Stimulated activated memory B cell treated with anti-CD40 and anti-IgM and Interleukin-4, amounts not matched to agents 10 μg/mL and 1 μg/mL and 100 μg/mL, for 72 hours (primary cell): Measurements from ENCODE around the gene OTOR.

Experiments
- ATAC-seq: fragments of 150-1000 bp; cut with Tn5 transposase; 2 replicates; pipeline ENCODE4 v1.10.0; 2021
- H3K27ac Mint-ChIP-seq: one replicate; pipeline ENCODE4 v1.8.0; 2022; ENCODE audit warnings: mild to moderate bottlenecking, mixed read lengths
- H3K27me3 Mint-ChIP-seq: one replicate; pipeline ENCODE4 v1.8.0; 2022; ENCODE audit warnings: mixed read lengths
- H3K36me3 Mint-ChIP-seq: one replicate; pipeline ENCODE4 v1.8.0; 2022; ENCODE audit warnings: mixed read lengths
- H3K4me1 Mint-ChIP-seq: one replicate; pipeline ENCODE4 v1.8.0; 2022; ENCODE audit warnings: mixed read lengths
- H3K4me3 Mint-ChIP-seq: one replicate; pipeline ENCODE4 v1.8.0; 2022; ENCODE audit warnings: mild to moderate bottlenecking, moderate library complexity, mixed read lengths
- H3K9me3 Mint-ChIP-seq: one replicate; pipeline ENCODE4 v1.8.0; 2022; ENCODE audit warnings: mixed read lengths

The OTOR gene

GRCh38 chr20:16764560-16764959 is 16.4 kb downstream of the OTOR start:
- Mint-ChIP-seq H3K27ac (no peak overlapping the region), H3K4me1 (no peaks in the 10 kb centered on the region), H3K27me3 (peaks cover 41% of the 10 kb centered on the region), H3K9me3 (no peaks in the 10 kb centered on the region), H3K36me3 (no peaks in the 10 kb centered on the region), H3K4me3 (no peak overlapping the region)
- ATAC-seq = no peak

GRCh38 chr20:16771213-16771612 is 23.1 kb downstream of the OTOR start:
- Mint-ChIP-seq H3K36me3 (no peaks in the 10 kb centered on the region), H3K4me1 (no peaks in the 10 kb centered on the region), H3K4me3 (no peak overlapping the region), H3K27ac (no peak overlapping the region), H3K27me3 (peaks cover 21% of the 10 kb centered on the region), H3K9me3 (peaks cover 7% of the 10 kb centered on the region)
- no peak for ATAC-seq

DNA sequence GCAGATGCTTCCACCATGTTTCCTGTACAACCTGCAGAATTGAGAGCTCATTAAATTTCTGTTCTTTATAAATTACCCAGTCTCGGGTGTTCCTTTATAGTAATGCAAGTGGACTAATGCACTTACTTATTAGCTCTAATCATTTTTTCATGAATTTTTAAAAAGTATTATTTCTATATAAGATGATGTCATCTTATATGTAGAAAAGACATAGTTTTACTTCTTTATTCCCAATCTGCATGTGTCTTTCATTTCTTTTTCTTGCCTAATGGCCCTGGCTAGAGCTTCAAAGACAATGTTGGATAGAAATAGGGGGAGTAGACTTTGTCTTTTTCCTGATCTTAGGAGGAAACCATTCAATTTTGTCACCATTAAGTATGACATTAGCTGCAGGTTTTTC is 27.8 kb downstream of the OTOR start:
- no peak overlapping the region for H3K4me3 Mint-ChIP-seq
- no peaks in the 10 kb centered on the region for H3K4me1 Mint-ChIP-seq
- H3K36me3 Mint-ChIP-seq = no peaks in the 10 kb centered on the region
- ATAC-seq = no peak
- peaks cover 20% of the 10 kb centered on the region for H3K27me3 Mint-ChIP-seq
- no peak overlapping the region for H3K27ac Mint-ChIP-seq
- peaks cover 14% of the 10 kb centered on the region for H3K9me3 Mint-ChIP-seq

DNA sequence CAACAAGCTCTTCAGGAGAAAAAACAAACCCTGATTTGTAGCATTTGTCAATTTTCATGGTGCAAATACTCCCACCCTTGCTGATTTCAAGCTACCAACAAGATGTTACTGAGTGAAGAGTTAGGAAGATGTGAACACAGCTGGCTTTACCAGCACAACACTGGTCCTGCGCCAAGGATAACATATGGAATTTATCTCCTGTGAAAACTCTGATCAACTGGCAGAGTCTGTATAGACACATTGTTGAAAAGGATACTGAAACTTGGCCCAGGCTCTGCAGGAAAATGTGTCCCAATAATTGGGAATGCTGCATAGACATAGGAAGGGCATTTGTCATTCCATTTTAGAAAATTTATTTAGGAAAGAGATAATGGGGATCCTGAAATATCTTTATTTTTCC is 29.0 kb downstream of the OTOR start:
- Mint-ChIP-seq H3K4me1 (no peaks in the 10 kb centered on the region), H3K9me3 (peaks cover 14% of the 10 kb centered on the region), H3K27me3 (peaks cover 20% of the 10 kb centered on the region), H3K36me3 (no peaks in the 10 kb centered on the region), H3K4me3 (no peak overlapping the region), H3K27ac (no peak overlapping the region)
- no peak for ATAC-seq

DNA sequence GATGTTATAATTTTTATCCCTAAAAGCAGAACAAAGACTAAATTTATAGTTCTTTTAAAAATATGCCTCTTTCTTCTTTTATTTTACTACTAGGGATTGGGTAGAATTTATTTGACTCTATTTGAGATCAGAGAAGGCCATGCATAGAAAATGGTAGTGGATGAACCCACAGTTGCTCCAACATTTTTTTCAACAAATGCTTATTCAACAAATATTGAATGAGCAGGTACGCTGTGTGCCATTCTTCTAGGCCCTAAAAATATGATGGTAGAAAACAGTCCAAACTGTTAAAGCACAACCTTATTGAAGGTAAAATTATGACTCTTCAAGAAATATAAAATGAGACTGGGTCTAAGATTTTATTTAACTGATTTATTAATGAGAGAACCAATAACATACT is 30.0 kb downstream of the OTOR start:
- H3K4me3 Mint-ChIP-seq = no peak overlapping the region
- H3K4me1 Mint-ChIP-seq = no peaks in the 10 kb centered on the region
- no peaks in the 10 kb centered on the region for H3K36me3 Mint-ChIP-seq
- ATAC-seq = no peak
- H3K9me3 Mint-ChIP-seq = peaks cover 23% of the 10 kb centered on the region
- H3K27me3 Mint-ChIP-seq = peaks cover 26% of the 10 kb centered on the region
- H3K27ac Mint-ChIP-seq = no peak overlapping the region

DNA sequence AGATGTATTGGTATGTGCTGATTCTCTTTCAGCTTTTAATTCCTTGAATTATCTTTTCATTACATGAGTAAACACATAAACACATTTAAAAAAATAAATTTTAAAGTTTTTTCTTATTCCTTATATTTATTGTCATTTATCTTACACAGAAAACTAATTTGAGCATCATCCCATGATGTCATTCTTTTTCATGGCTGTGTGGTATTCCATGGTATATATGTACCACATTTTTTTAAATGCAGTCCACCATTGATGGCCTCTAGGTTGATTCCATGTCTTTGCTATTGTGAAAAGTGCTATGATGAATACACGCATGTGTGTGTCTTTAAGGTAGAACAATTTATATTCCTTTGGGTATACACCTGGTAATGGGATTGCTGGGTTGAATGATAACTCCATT is 33.3 kb downstream of the OTOR start:
- no peak for ATAC-seq
- Mint-ChIP-seq H3K9me3 (peaks cover 17% of the 10 kb centered on the region), H3K27me3 (peaks cover 26% of the 10 kb centered on the region), H3K27ac (no peak overlapping the region), H3K4me3 (no peak overlapping the region), H3K4me1 (no peaks in the 10 kb centered on the region), H3K36me3 (no peaks in the 10 kb centered on the region)

GRCh38 chr20:16785226-16785625 is 37.1 kb downstream of the OTOR start:
- H3K9me3 Mint-ChIP-seq = peaks cover 13% of the 10 kb centered on the region
- no peaks in the 10 kb centered on the region for H3K4me1 Mint-ChIP-seq
- peaks cover 22% of the 10 kb centered on the region for H3K27me3 Mint-ChIP-seq
- H3K36me3 Mint-ChIP-seq = no peaks in the 10 kb centered on the region
- no peak for ATAC-seq
- H3K4me3 Mint-ChIP-seq = no peak overlapping the region
- H3K27ac Mint-ChIP-seq = no peak overlapping the region
